GM13976 (cell line): ENCODE results near the gene RAD51B.

Experiments used
- DNase-seq: peaks from one replicate; pipeline ENCODE4 v3.0.0; 2012; ENCODE audit warnings: low spot score
- CTCF ChIP-seq: IDR thresholded peaks from 2 replicates; pipeline ENCODE4 v1.5.1; 2012; ENCODE audit warnings: borderline replicate concordance, mild to moderate bottlenecking; ENCODE audit not compliant: insufficient read depth; ENCODE audit errors: extremely low read depth, missing control alignments, control extremely low read depth
- in situ Hi-C: fragments of 300-500 bp; cut with MboI; formaldehyde crosslinking; loops from one replicate; pipeline ENCODE4 v1.12.0; 2022; ENCODE audit warnings: low sequenced_read_pairs, mixed read lengths, inconsistent platforms; ENCODE audit not compliant: unreplicated experiment

RAD51B gene

GRCh38 chr14:68229423-68230100, 410.0 kb downstream of the RAD51B start:
- in situ Hi-C loops, result no loop called here
- TF ChIP-seq CTCF, result no peak
- no peak for DNase-seq

GRCh38 chr14:68230202-68230949, 410.8 kb downstream of the RAD51B start:
- DNase-seq, result no peak
- no peak for TF ChIP-seq CTCF
- in situ Hi-C loops, result no loop called here

GRCh38 chr14:68230950-68231717, 411.6 kb downstream of the RAD51B start:
- TF ChIP-seq CTCF, result no peak
- in situ Hi-C loops, result no loop called here
- DNase-seq, result no peak

GRCh38 chr14:68231898-68232297, 412.3 kb downstream of the RAD51B start:
- no peak for DNase-seq
- in situ Hi-C loops, result no loop called here
- no peak for TF ChIP-seq CTCF

GRCh38 chr14:68232300-68233055, 412.9 kb downstream of the RAD51B start:
- no peak for TF ChIP-seq CTCF
- in situ Hi-C loops, result no loop called here
- peak; percentile 68 for DNase-seq
